Glutamatergic neuron (in vitro differentiated cells): Measurements from ENCODE around the gene RNF13. TPM values are rescaled to one million over a fixed set of nuclear protein-coding genes. Genes with fewer than 3 reads are reported as not detected.
A peak's percentile ranks its signal among the peaks of the same experiment; 100 is the strongest.

Experiments
- DNase-seq: peaks from one replicate; pipeline ENCODE4 v3.0.0; 2022
- H3K27ac Mint-ChIP-seq: one replicate; pipeline ENCODE4 v1.8.0; 2020; ENCODE audit warnings: mild to moderate bottlenecking, mixed read lengths, inconsistent platforms; ENCODE audit not compliant: unreplicated experiment
- H3K27me3 Mint-ChIP-seq: one replicate; pipeline ENCODE4 v1.8.0; 2020; ENCODE audit warnings: mild to moderate bottlenecking, moderate library complexity, mixed read lengths, inconsistent platforms; ENCODE audit not compliant: unreplicated experiment
- H3K36me3 Mint-ChIP-seq: one replicate; pipeline ENCODE4 v1.8.0; 2020; ENCODE audit warnings: mild to moderate bottlenecking, mixed read lengths, inconsistent platforms; ENCODE audit not compliant: unreplicated experiment
- H3K4me1 Mint-ChIP-seq: one replicate; pipeline ENCODE4 v1.8.0; 2020; ENCODE audit warnings: mild to moderate bottlenecking, low read depth, mixed read lengths, inconsistent platforms; ENCODE audit not compliant: unreplicated experiment
- H3K4me3 Mint-ChIP-seq: one replicate; pipeline ENCODE4 v1.8.0; 2020; ENCODE audit warnings: mild to moderate bottlenecking, mixed read lengths, inconsistent platforms; ENCODE audit not compliant: unreplicated experiment
- H3K9me3 Mint-ChIP-seq: one replicate; pipeline ENCODE4 v1.8.0; 2020; ENCODE audit warnings: mild to moderate bottlenecking, moderate library complexity, mixed read lengths, inconsistent platforms; ENCODE audit not compliant: unreplicated experiment
- total RNA-seq: library from RNA; stranded (reverse); fragmentation: NEBNext Ultra II Directional; extraction: Animal tissue kit (Norgen Biotek cat#: 25700); gene quantifications from one replicate; pipeline ENCODE4 v1.2.1, GENCODE V29; 2021; ENCODE audit not compliant: unreplicated experiment
- TF ChIP-seq, protein P1 (sequence below): fragments of 200-600 bp; sonication (generic); IDR thresholded peaks from one replicate; pipeline ENCODE4 v1.5.0; 2021; ENCODE audit not compliant: partially characterized antibody, unreplicated experiment

Gene RNF13
- total RNA-seq, 1 donor from 2014 or later = 29.0 TPM

- TF ChIP-seq, protein P1, sequence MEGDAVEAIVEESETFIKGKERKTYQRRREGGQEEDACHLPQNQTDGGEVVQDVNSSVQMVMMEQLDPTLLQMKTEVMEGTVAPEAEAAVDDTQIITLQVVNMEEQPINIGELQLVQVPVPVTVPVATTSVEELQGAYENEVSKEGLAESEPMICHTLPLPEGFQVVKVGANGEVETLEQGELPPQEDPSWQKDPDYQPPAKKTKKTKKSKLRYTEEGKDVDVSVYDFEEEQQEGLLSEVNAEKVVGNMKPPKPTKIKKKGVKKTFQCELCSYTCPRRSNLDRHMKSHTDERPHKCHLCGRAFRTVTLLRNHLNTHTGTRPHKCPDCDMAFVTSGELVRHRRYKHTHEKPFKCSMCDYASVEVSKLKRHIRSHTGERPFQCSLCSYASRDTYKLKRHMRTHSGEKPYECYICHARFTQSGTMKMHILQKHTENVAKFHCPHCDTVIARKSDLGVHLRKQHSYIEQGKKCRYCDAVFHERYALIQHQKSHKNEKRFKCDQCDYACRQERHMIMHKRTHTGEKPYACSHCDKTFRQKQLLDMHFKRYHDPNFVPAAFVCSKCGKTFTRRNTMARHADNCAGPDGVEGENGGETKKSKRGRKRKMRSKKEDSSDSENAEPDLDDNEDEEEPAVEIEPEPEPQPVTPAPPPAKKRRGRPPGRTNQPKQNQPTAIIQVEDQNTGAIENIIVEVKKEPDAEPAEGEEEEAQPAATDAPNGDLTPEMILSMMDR = no peak
- Mint-ChIP-seq H3K36me3 (no peaks in the 10 kb centered on the region), H3K4me3 (no peak overlapping the region), H3K27me3 (peaks cover 3% of the 10 kb centered on the region), H3K27ac (no peak overlapping the region), H3K4me1 (peaks cover 22% of the 10 kb centered on the region), H3K9me3 (peaks cover 3% of the 10 kb centered on the region)
- DNase-seq = peak; percentile 18
Observed at GRCh38 chr3:149886957-149887356, 73.9 kb downstream of the RNF13 start.

DNA sequence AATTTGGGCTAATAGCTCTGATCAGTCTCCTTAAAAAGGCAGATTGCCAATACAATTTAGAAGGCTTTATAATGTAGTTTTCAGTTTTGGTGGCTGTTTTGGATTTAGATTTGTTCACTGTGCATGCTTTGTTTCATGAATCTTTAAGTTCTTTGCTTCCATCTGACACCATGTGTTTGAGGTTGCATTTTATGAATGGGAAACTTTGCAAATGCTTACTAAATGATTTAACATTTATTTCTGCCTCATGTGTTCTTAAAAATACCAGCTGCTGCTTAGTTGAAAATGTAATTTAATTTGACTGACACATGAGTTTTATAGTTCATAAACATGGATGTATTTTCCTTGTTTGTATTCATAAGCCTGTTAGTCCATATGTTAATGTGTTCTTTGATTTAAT, 78.6 kb downstream of the RNF13 start:
- no peak overlapping the region for H3K27ac Mint-ChIP-seq
- TF ChIP-seq, protein P1 = no peak

DNA sequence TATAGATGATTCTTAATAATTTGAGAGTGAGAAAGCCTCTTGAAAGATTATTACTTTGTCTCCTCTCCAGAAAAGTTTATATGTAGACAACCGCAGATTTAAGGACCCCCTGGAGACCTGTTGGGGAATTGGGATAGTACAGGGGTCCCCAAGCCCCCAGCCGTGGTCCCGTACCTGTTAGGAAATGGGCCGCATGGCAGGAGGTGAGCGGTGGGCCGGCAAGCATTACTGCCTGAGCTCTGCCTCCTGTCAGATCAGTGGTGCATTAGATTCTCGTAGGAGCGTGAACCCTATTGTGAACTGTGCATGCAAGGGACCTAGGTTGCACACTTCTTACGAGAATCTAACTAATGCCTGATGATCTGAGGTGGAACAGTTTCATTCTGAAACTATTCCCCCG, 79.4 kb downstream of the RNF13 start:
- H3K9me3 Mint-ChIP-seq = no peaks in the 10 kb centered on the region
- peaks cover 9% of the 10 kb centered on the region for H3K4me1 Mint-ChIP-seq
- TF ChIP-seq, protein P1 = no peak
- no peaks in the 10 kb centered on the region for H3K36me3 Mint-ChIP-seq
- H3K27me3 Mint-ChIP-seq = no peaks in the 10 kb centered on the region
- no peak overlapping the region for H3K4me3 Mint-ChIP-seq
- no peak for DNase-seq
- H3K27ac Mint-ChIP-seq = no peak overlapping the region

More for the DNA sequence above, 78.6 kb downstream of the RNF13 start:
- DNase-seq = no peak
- Mint-ChIP-seq H3K9me3 (no peaks in the 10 kb centered on the region), H3K36me3 (no peaks in the 10 kb centered on the region), H3K27me3 (peaks cover 2% of the 10 kb centered on the region), H3K4me3 (no peak overlapping the region), H3K4me1 (peaks cover 12% of the 10 kb centered on the region)

DNA sequence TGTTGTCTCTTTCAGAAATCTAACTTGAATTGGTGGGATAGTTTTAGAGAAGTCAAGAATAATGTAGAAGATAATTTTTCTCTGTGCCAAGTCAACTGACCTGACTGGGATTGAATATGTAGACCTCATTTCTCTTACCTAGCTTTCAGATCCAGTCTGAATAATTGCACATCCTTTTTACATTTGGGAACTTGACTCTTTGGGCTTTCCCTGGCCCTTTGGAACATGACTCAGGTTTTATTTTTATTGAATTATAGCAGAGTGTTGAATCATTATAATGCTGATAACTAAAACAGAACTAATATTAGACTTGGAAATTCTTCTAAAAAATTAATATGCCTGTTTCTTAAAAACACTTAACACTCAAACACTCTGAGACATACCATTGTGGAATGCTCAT, 81.2 kb downstream of the RNF13 start:
- Mint-ChIP-seq H3K4me3 (no peak overlapping the region), H3K27ac (no peak overlapping the region), H3K36me3 (no peaks in the 10 kb centered on the region), H3K9me3 (no peaks in the 10 kb centered on the region), H3K4me1 (peaks cover 9% of the 10 kb centered on the region), H3K27me3 (no peaks in the 10 kb centered on the region)
- no peak for DNase-seq
- TF ChIP-seq, protein P1 = no peak

GRCh38 chr3:149895339-149895738, 82.3 kb downstream of the RNF13 start:
- no peaks in the 10 kb centered on the region for H3K27me3 Mint-ChIP-seq
- no peak overlapping the region for H3K4me3 Mint-ChIP-seq
- TF ChIP-seq, protein P1 = no peak
- peaks cover 9% of the 10 kb centered on the region for H3K4me1 Mint-ChIP-seq
- no peak for DNase-seq
- no peaks in the 10 kb centered on the region for H3K36me3 Mint-ChIP-seq
- no peaks in the 10 kb centered on the region for H3K9me3 Mint-ChIP-seq
- no peak overlapping the region for H3K27ac Mint-ChIP-seq
